Choroid plexus epithelial cell (primary cell): ENCODE results near the gene E2F1.

Experiments used
- DNase-seq: peaks from one replicate; pipeline ENCODE4 v3.0.0-alpha.2; 2010; ENCODE audit warnings: low read depth
- H3K4me3 ChIP-seq: 2 replicates; pipeline ENCODE4 v1.5.1; 2011; ENCODE audit warnings: low read depth, mild to moderate bottlenecking, control low read depth, low read length, moderate library complexity
- TF ChIP-seq, protein P1 (sequence below): conservative IDR thresholded peaks from 2 replicates; pipeline ENCODE4 v1.5.1; 2011; ENCODE audit warnings: low read depth, mild to moderate bottlenecking, control low read depth, inconsistent platforms, low read length, moderate library complexity

The E2F1 gene

DNA sequence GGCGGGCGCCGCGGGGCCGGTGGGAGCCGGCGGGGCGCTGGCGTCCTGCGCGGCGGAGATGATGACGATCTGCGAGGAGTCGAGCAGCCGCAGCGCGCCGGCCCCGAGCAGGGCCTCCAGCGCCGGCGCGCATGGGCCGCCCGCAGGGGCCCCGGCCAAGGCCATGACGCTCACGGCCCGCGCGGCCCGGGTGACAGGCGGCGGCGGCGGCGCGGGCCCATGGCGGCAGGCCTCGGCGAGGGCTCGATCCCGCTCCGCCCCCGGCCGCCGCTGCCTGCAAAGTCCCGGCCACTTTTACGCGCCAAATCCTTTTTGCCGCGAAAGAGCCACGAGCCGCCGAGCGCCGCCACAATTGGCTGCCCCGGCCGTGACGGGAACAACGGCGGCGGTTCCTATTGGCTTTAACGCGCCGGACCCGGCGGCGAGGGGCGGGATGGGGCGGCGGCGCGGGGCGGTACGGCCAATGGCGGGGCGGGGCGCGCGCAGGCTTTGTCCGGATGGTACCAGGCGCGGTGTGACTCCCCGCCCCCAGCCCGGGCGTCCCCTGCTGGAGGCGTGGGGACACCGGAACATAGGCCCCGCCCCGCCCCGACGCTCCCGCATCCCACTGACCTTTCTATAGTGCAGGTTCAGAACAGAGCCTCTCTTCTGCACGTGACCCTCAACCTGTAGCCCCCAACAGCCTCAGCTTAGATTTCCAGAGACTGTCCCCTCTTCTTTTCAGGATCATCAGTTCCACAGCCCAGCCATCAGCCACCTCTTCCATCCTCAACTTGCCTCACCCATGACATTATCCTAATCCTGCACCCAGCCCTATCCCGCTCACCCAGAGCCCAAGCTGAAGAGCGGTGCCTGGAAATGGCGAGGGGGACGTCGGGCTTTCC lies at the start of gene E2F1:
E2F1 (minus strand) TSS at position 286 of the 884 bp plus-strand sequence; CDS start at position 165, 121 bp downstream.
- peak; percentile 92 for DNase-seq
- peak within 1 kb of the TSS; percentile 48 for H3K4me3 ChIP-seq
- TF ChIP-seq, protein P1, sequence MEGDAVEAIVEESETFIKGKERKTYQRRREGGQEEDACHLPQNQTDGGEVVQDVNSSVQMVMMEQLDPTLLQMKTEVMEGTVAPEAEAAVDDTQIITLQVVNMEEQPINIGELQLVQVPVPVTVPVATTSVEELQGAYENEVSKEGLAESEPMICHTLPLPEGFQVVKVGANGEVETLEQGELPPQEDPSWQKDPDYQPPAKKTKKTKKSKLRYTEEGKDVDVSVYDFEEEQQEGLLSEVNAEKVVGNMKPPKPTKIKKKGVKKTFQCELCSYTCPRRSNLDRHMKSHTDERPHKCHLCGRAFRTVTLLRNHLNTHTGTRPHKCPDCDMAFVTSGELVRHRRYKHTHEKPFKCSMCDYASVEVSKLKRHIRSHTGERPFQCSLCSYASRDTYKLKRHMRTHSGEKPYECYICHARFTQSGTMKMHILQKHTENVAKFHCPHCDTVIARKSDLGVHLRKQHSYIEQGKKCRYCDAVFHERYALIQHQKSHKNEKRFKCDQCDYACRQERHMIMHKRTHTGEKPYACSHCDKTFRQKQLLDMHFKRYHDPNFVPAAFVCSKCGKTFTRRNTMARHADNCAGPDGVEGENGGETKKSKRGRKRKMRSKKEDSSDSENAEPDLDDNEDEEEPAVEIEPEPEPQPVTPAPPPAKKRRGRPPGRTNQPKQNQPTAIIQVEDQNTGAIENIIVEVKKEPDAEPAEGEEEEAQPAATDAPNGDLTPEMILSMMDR: peak; percentile 40

GRCh38 chr20:33733654-33734576 lies 47.7 kb upstream of the E2F1 start:
- DNase-seq: peak; percentile 91

GRCh38 chr20:33732166-33732970 lies 46.2 kb upstream of the E2F1 start:
- peak; percentile 88 for DNase-seq
- H3K4me3 ChIP-seq: peak overlapping the region; percentile 51
- TF ChIP-seq, protein P1: no peak

More at GRCh38 chr20:33733654-33734576, 47.7 kb upstream of the E2F1 start:
- H3K4me3 ChIP-seq: no peak overlapping the region
- TF ChIP-seq, protein P1: no peak

- no peak for DNase-seq
- TF ChIP-seq, protein P1: peak; percentile 72
- peak within 1 kb of the TSS; percentile 63 for H3K4me3 ChIP-seq
These were observed 45.5 kb upstream of the E2F1 start, which contains the start of gene ZNF341 for GRCh38 chr20:33731693-33732165. Gene ZNF341, plus strand, starts transcription at chr20:33731996. Its CDS starts 26 bp downstream, at chr20:33732022.

DNA sequence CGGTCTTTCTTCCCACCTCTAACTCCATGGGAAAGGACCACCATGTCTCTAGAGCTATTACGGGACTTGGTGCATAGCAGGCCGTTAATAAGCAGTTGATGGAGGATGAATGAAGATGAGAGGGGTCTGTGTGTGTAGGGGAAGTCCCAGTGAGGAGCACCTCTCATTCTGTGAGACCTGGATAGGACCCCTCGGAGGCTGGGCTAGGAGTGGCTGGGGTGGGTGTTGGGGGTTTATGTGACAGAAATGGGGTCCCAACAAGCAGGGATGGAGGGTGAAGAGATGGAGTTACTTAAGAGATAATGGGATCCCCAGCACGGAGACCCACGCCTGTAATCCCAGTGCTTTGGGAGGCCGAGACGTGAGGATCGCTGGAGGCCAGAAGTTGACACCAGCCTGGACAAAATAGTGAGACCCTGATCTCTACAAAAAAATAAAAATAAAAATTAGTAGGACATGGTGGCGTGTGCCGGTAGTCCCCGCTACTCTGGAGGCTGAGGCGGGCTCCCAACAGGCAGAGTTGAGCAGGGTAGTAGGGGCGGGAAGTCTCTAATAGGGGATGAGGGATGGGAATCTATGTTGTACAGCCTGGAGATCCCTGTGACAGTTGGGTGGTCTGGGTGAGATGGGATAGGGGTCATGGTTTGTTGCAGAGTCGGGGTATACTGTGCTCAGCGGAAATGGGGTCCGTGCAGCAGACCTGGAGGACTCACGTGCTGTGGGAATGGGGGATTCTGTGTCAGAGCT lies 44.9 kb upstream of the E2F1 start:
- DNase-seq: no peak
- H3K4me3 ChIP-seq: peak overlapping the region; percentile 63
- TF ChIP-seq, protein P1: no peak
